Measurements from ENCODE around the gene SLC16A8. TPM values are rescaled to one million over a fixed set of nuclear protein-coding genes. Genes with fewer than 3 reads are reported as not detected.
"Not testable (repeated sequence)": the region's sequence is repeated elsewhere in the genome, so short reads cannot be mapped to it uniquely, and the experiment has no call there.

SLC16A8 gene
- total and polyA plus RNA-seq, 2 donors (not counting 1 experiment from before 2014, with no cell fraction given) = not detected

DNA sequence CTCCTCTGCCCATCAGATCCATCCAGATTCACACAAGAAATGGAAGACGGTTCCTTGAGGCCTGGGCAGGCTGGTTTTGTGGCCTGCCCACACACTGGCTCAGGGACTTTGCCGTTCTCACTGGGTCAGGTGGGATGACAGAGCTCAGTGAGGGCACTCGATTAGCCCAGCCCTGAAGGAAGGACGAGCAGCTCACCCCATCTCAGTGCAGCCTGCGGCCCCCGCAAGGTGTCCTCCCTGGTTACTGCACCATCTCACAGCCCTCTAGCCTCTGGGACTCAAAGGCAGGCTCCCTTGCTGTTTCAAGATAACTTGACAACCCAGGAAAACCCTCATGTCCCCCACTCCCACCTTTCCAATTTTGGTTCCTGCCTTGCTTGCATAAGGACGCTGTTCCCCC lies 4.2 kb downstream of the SLC16A8 start:
- peaks cover 16% of the 10 kb centered on the region for H3K27me3 Mint-ChIP-seq
- no peaks in the 10 kb centered on the region for H4K20me1 ChIP-seq (ENCODE audit: control insufficient read depth, insufficient read depth, low read length, poor library complexity, severe bottlenecking)
- no peak overlapping the region for H3K27ac Mint-ChIP-seq
- no peaks in the 10 kb centered on the region for H3K9me3 ChIP-seq (ENCODE audit: control extremely low read depth in 1 of 3, control insufficient read depth in 2 of 3, insufficient read depth in 1 of 3, low read length in 2 of 3)
- peak overlapping the region; percentile 33 for H3K4me3 Mint-ChIP-seq
- WGBS (ENCODE audit: insufficient coverage) = 88% methylated on average over 6 of the region's 7 CpGs
- POLR2A ChIA-PET = no interaction called here
- peaks cover 0 to 2% of the 10 kb centered on the region in 2 experiments for H3K36me3 ChIP-seq (replicated peaks in 1 of 2; ENCODE audit: control extremely low read depth in 1 of 2, control insufficient read depth in 1 of 2, extremely low read depth in 1 of 2, insufficient read depth in 2 of 2, low read length in 1 of 2)
- no peak overlapping the region for H3K4me2 ChIP-seq (replicated peaks; ENCODE audit: low read depth, low read length, poor library complexity, severe bottlenecking)
- H3K27ac ChIP-seq (ENCODE audit: low read length in 2 of 2) = no peak overlapping the region
- H3K27me3 ChIP-seq (replicated peaks in 1 of 4; ENCODE audit: control extremely low read depth in 1 of 4, control insufficient read depth in 3 of 4, insufficient read depth in 4 of 4, low read length in 3 of 4) = peaks cover 0 to 37% (median 18%) of the 10 kb centered on the region in 4 experiments
- H3K9ac ChIP-seq (ENCODE audit: low read length) = no peak overlapping the region
- ATAC-seq (ENCODE audit: low read depth) (no peak), DNase-seq (no peak)
- H3K9me3 Mint-ChIP-seq (ENCODE audit: insufficient read depth) = no peaks in the 10 kb centered on the region
- H3K79me2 ChIP-seq (ENCODE audit: control insufficient read depth, insufficient read depth, low read length) = no peaks in the 10 kb centered on the region
- H3K4me3 ChIP-seq (ENCODE audit: control extremely low read depth in 1 of 5, extremely low read depth in 1 of 5, insufficient read depth in 1 of 5, low read depth in 2 of 5, low read length in 4 of 5) = no peak overlapping the region
- H3K4me1 ChIP-seq (ENCODE audit: control insufficient read depth in 2 of 2, insufficient read depth in 2 of 2, low read length in 2 of 2) = peaks cover 17 to 18% of the 10 kb centered on the region in 2 donors
- CTCF ChIA-PET = no interaction called here
- intact Hi-C loops (cut with micrococcal nuclease) = no loop called here
- peaks cover 5% of the 10 kb centered on the region for H3K4me1 Mint-ChIP-seq
- no peak for TF ChIP-seq CTCF (IDR thresholded peaks at IDR 0.05)
- H2AFZ ChIP-seq (ENCODE audit: insufficient read depth, low read depth, low read length, poor library complexity, severe bottlenecking) = no peak overlapping the region

DNA sequence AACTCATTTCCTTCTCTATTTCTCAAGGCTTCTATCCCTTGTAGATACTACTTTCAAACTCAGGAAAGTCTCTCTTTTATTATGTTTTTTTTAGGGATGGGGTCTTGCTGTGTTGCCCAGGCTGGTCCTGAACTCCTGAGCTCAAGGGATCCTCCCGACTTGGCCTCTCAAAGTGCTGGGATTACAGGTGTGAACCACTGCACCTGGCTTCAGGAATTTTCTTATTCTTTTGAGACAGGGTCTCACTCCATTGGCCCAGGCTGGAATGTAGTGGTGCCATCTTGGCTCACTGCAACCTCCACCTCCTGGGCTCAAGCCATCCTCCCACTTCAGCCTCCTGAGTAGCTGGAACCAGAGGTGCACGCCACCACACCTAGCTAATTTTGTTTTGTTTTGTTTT lies 4.8 kb downstream of the SLC16A8 start:
- H2AFZ ChIP-seq (ENCODE audit: insufficient read depth, low read depth, low read length, poor library complexity, severe bottlenecking); H3K9ac ChIP-seq (ENCODE audit: low read length); POLR2A ChIA-PET; H3K27ac ChIP-seq (ENCODE audit: low read length in 2 of 2); H4K20me1 ChIP-seq (ENCODE audit: control insufficient read depth, insufficient read depth, low read length, poor library complexity, severe bottlenecking); H3K9me3 Mint-ChIP-seq (ENCODE audit: insufficient read depth); H3K4me3 ChIP-seq (ENCODE audit: control extremely low read depth in 1 of 5, extremely low read depth in 1 of 5, insufficient read depth in 1 of 5, low read depth in 2 of 5, low read length in 4 of 5); ATAC-seq (ENCODE audit: low read depth); H3K27ac Mint-ChIP-seq; H3K79me2 ChIP-seq (ENCODE audit: control insufficient read depth, insufficient read depth, low read length); H3K4me2 ChIP-seq (replicated peaks; ENCODE audit: low read depth, low read length, poor library complexity, severe bottlenecking); H3K4me1 Mint-ChIP-seq; DNase-seq; intact Hi-C loops (cut with micrococcal nuclease); H3K9me3 ChIP-seq (ENCODE audit: control extremely low read depth in 1 of 3, control insufficient read depth in 2 of 3, insufficient read depth in 1 of 3, low read length in 2 of 3); CTCF ChIA-PET; H3K36me3 ChIP-seq (replicated peaks in 1 of 2; ENCODE audit: control extremely low read depth in 1 of 2, control insufficient read depth in 1 of 2, extremely low read depth in 1 of 2, insufficient read depth in 2 of 2, low read length in 1 of 2): not testable (repeated sequence)
- H3K27me3 Mint-ChIP-seq = peaks cover 16% of the 10 kb centered on the region
- peaks cover 17 to 18% of the 10 kb centered on the region in 2 donors for H3K4me1 ChIP-seq (ENCODE audit: control insufficient read depth in 2 of 2, insufficient read depth in 2 of 2, low read length in 2 of 2)
- peak overlapping the region; percentile 33 for H3K4me3 Mint-ChIP-seq
- peaks cover 0 to 37% (median 18%) of the 10 kb centered on the region in 4 experiments for H3K27me3 ChIP-seq (replicated peaks in 1 of 4; ENCODE audit: control extremely low read depth in 1 of 4, control insufficient read depth in 3 of 4, insufficient read depth in 4 of 4, low read length in 3 of 4)
- 95% methylated on average over 2 of the region's 2 CpGs for WGBS (ENCODE audit: insufficient coverage)
